ENCODE measurements around the gene MFSD6L. TPM values are rescaled to one million over a fixed set of nuclear protein-coding genes. Genes with fewer than 3 reads are reported as not detected.

MFSD6L gene
- total RNA-seq, 2 donors from 2014 or later = 0.12 TPM; not detected in 1

- Histone ChIP-seq H3K9me3 (peaks cover 0 to 10% of the 10 kb centered on the region in 2 donors), H3K4me3 (no peak overlapping the region), H3K27me3 (no peaks in the 10 kb centered on the region), H3K27ac (no peak overlapping the region), H3K36me3 (no peaks in the 10 kb centered on the region), H3K4me1 (no peaks in the 10 kb centered on the region)
- DNase-seq (ENCODE audit: low spot score) = peak; percentile 46
- TF ChIP-seq CTCF (IDR thresholded peaks at IDR 0.05) = no peak
Measured at GRCh38 chr17:8822401-8823035, 23.4 kb upstream of the MFSD6L start.

- Histone ChIP-seq H3K36me3 (no peaks in the 10 kb centered on the region), H3K4me3 (no peak overlapping the region), H3K27me3 (no peaks in the 10 kb centered on the region), H3K9me3 (peaks cover 0 to 10% of the 10 kb centered on the region in 2 donors), H3K4me1 (no peaks in the 10 kb centered on the region), H3K27ac (no peak overlapping the region)
- peak; percentile 46 for DNase-seq (ENCODE audit: low spot score)
- no peak for TF ChIP-seq CTCF (IDR thresholded peaks at IDR 0.05)
Measured at GRCh38 chr17:8821446-8822105, 22.4 kb upstream of the MFSD6L start.

- Histone ChIP-seq H3K4me3 (no peak overlapping the region), H3K4me1 (no peaks in the 10 kb centered on the region), H3K27ac (no peak overlapping the region), H3K27me3 (no peaks in the 10 kb centered on the region), H3K9me3 (peaks cover 0 to 10% of the 10 kb centered on the region in 2 donors), H3K36me3 (no peaks in the 10 kb centered on the region)
- no peak for DNase-seq (ENCODE audit: low spot score)
- TF ChIP-seq CTCF (IDR thresholded peaks at IDR 0.05) = no peak
Measured at GRCh38 chr17:8820311-8821010, 21.3 kb upstream of the MFSD6L start.

- Histone ChIP-seq H3K9me3 (no peaks in the 10 kb centered on the region), H3K27me3 (no peaks in the 10 kb centered on the region), H3K36me3 (no peaks in the 10 kb centered on the region), H3K4me1 (no peaks in the 10 kb centered on the region), H3K27ac (no peak overlapping the region), H3K4me3 (no peak overlapping the region)
- no peak for DNase-seq (ENCODE audit: low spot score)
- no peak for TF ChIP-seq CTCF (IDR thresholded peaks at IDR 0.05)
Measured at GRCh38 chr17:8818654-8819330, 19.6 kb upstream of the MFSD6L start.

GRCh38 chr17:8818047-8818446, 18.9 kb upstream of the MFSD6L start:
- no peaks in the 10 kb centered on the region for H3K27me3 ChIP-seq
- no peaks in the 10 kb centered on the region for H3K4me1 ChIP-seq
- no peaks in the 10 kb centered on the region for H3K36me3 ChIP-seq

More at GRCh38 chr17:8818047-8818446, 18.9 kb upstream of the MFSD6L start:
- no peak overlapping the region for H3K4me3 ChIP-seq
- no peak overlapping the region for H3K27ac ChIP-seq
- no peaks in the 10 kb centered on the region for H3K9me3 ChIP-seq
- DNase-seq (ENCODE audit: low spot score) = no peak
- TF ChIP-seq CTCF (IDR thresholded peaks at IDR 0.05) = no peak

All from right atrium auricular region (tissue), 2 donors.